ENCODE results near the gene ARMC12. TPM values are rescaled to one million over a fixed set of nuclear protein-coding genes. Genes with fewer than 3 reads are reported as not detected.
"Not testable (repeated sequence)": the region's sequence is repeated elsewhere in the genome, so short reads cannot be mapped to it uniquely, and the experiment has no call there.

Gene ARMC12
- total RNA-seq, 1 experiment from 2014 or later: 1.0 TPM

- no peak for DNase-seq (ENCODE audit: low spot score)
- Mint-ChIP-seq H3K27me3 (ENCODE audit: low read depth) (peaks cover 14% of the 10 kb centered on the region), H3K9me3 (peaks cover 3% of the 10 kb centered on the region; the same call in 1 of the 2 replicates), H3K36me3 (no peaks in the 10 kb centered on the region), H3K4me1 (peaks cover 20% of the 10 kb centered on the region), H3K27ac (no peak overlapping the region), H3K4me3 (no peak overlapping the region)
- ChIA-PET CTCF (interaction anchor here (3.0 kb wide), 1 partner anchor 46 kb away, joined by 10 read pairs; the partner anchor contains the start of gene ARMC12), POLR2A (no interaction called here)
- ATAC-seq: no peak
- TF ChIP-seq HMGA2 (CRISPR knock-in tag; IDR thresholded peaks at IDR 0.05) (peak; percentile 61), GRHL2 (CRISPR knock-in tag; IDR thresholded peaks at IDR 0.05; ENCODE audit: insufficient replicate concordance, severe bottlenecking) (no peak), FOXP1 (CRISPR knock-in tag; IDR thresholded peaks at IDR 0.05; ENCODE audit: borderline replicate concordance) (no peak), MXD4 (CRISPR knock-in tag; IDR thresholded peaks at IDR 0.05; ENCODE audit: borderline replicate concordance) (no peak)
- TF ChIP-seq, protein P1, sequence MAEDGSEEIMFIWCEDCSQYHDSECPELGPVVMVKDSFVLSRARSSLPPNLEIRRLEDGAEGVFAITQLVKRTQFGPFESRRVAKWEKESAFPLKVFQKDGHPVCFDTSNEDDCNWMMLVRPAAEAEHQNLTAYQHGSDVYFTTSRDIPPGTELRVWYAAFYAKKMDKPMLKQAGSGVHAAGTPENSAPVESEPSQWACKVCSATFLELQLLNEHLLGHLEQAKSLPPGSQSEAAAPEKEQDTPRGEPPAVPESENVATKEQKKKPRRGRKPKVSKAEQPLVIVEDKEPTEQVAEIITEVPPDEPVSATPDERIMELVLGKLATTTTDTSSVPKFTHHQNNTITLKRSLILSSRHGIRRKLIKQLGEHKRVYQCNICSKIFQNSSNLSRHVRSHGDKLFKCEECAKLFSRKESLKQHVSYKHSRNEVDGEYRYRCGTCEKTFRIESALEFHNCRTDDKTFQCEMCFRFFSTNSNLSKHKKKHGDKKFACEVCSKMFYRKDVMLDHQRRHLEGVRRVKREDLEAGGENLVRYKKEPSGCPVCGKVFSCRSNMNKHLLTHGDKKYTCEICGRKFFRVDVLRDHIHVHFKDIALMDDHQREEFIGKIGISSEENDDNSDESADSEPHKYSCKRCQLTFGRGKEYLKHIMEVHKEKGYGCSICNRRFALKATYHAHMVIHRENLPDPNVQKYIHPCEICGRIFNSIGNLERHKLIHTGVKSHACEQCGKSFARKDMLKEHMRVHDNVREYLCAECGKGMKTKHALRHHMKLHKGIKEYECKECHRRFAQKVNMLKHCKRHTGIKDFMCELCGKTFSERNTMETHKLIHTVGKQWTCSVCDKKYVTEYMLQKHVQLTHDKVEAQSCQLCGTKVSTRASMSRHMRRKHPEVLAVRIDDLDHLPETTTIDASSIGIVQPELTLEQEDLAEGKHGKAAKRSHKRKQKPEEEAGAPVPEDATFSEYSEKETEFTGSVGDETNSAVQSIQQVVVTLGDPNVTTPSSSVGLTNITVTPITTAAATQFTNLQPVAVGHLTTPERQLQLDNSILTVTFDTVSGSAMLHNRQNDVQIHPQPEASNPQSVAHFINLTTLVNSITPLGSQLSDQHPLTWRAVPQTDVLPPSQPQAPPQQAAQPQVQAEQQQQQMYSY (CRISPR knock-in tag; IDR thresholded peaks at IDR 0.05): no peak
- TF ChIP-seq, protein P2, sequence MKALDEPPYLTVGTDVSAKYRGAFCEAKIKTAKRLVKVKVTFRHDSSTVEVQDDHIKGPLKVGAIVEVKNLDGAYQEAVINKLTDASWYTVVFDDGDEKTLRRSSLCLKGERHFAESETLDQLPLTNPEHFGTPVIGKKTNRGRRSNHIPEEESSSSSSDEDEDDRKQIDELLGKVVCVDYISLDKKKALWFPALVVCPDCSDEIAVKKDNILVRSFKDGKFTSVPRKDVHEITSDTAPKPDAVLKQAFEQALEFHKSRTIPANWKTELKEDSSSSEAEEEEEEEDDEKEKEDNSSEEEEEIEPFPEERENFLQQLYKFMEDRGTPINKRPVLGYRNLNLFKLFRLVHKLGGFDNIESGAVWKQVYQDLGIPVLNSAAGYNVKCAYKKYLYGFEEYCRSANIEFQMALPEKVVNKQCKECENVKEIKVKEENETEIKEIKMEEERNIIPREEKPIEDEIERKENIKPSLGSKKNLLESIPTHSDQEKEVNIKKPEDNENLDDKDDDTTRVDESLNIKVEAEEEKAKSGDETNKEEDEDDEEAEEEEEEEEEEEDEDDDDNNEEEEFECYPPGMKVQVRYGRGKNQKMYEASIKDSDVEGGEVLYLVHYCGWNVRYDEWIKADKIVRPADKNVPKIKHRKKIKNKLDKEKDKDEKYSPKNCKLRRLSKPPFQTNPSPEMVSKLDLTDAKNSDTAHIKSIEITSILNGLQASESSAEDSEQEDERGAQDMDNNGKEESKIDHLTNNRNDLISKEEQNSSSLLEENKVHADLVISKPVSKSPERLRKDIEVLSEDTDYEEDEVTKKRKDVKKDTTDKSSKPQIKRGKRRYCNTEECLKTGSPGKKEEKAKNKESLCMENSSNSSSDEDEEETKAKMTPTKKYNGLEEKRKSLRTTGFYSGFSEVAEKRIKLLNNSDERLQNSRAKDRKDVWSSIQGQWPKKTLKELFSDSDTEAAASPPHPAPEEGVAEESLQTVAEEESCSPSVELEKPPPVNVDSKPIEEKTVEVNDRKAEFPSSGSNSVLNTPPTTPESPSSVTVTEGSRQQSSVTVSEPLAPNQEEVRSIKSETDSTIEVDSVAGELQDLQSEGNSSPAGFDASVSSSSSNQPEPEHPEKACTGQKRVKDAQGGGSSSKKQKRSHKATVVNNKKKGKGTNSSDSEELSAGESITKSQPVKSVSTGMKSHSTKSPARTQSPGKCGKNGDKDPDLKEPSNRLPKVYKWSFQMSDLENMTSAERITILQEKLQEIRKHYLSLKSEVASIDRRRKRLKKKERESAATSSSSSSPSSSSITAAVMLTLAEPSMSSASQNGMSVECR (CRISPR knock-in tag; IDR thresholded peaks at IDR 0.05; ENCODE audit: borderline replicate concordance): no peak
- TF ChIP-seq, protein P3, sequence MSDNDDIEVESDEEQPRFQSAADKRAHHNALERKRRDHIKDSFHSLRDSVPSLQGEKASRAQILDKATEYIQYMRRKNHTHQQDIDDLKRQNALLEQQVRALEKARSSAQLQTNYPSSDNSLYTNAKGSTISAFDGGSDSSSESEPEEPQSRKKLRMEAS (CRISPR knock-in tag; IDR thresholded peaks at IDR 0.05): no peak
Measured at GRCh38 chr6:35691027-35691824, 45.6 kb upstream of the ARMC12 start.

DNA sequence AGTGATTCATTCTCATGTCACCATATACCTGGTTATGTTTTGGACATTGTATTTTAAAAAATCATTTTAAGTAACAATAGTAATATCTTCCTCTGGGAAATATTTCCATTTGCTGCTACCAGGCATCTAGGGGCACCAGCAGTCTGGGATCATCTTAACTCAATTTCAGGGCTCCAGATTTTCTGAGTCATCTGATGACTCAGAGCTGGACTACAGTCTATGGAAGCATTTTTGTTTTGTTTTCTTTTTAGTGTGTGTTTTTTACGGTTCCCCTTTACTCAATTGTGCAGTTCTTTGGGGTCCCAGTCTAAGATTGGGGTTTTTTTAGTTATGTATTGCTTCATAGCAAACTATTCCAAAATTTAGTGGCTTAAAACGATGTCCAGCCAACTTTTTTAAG lies 42.4 kb upstream of the ARMC12 start:
- H3K4me3 Mint-ChIP-seq: no peak overlapping the region
- no peaks in the 10 kb centered on the region for H3K36me3 Mint-ChIP-seq
- ChIA-PET POLR2A (no interaction called here), CTCF (no interaction called here)
- ATAC-seq (no peak), DNase-seq (ENCODE audit: low spot score) (no peak)
- H3K27me3 Mint-ChIP-seq (ENCODE audit: low read depth): no peaks in the 10 kb centered on the region; the same call in 1 of the 2 replicates
- H3K9me3 Mint-ChIP-seq: peaks cover 3% of the 10 kb centered on the region; the same call in 1 of the 2 replicates
- TF ChIP-seq NFE2L1 (CRISPR knock-in tag; IDR thresholded peaks at IDR 0.05) (no peak), ZNF317 (CRISPR knock-in tag; IDR thresholded peaks at IDR 0.05; ENCODE audit: borderline replicate concordance, low read depth) (peak; percentile 66; the same call in 1 of the 2 replicates)
- 0 out of 2 replicates have a peak, but pooled peaks cover 2% of the 10 kb centered on the region for H3K4me1 Mint-ChIP-seq
- no peak overlapping the region for H3K27ac Mint-ChIP-seq

DNA sequence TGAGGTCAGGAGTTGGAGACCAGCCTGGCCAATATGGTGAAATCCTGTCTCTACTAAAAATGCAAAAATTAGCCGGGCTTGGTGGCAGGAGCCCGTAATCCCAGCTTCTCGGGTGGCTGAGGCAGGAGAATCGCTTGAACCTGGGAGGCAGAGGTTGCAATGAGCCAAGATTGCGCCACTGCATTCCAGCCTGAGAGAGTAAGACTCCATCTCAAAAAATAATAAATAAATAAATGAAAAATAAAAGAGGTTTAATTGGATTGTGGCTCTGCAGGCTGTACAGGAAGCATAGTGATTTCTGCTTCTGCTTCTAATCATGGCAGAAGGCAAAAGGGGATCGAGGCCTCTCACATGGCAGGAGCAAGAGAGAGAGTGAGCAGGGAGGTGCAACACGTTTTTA lies 38.4 kb upstream of the ARMC12 start:
- DNase-seq (ENCODE audit: low spot score); H3K4me1 Mint-ChIP-seq; H3K36me3 Mint-ChIP-seq; H3K9me3 Mint-ChIP-seq; H3K27me3 Mint-ChIP-seq (ENCODE audit: low read depth); ATAC-seq; H3K4me3 Mint-ChIP-seq; POLR2A ChIA-PET; CTCF ChIA-PET; H3K27ac Mint-ChIP-seq: not testable (repeated sequence)
